NCI-H1694 (cell line): Measurements from ENCODE around the gene MBD3L1.

Source experiments
- DNase-seq: peaks from one replicate; lab custom pipeline; 2025; lab: John Stamatoyannopoulos, UW

The MBD3L1 gene

GRCh38 chr19:8832132-8833021 is at the start of gene MBD3L1, which contains the start of gene ZNF558:
MBD3L1 (plus strand) TSS chr19:8832377; CDS start chr19:8842679, 10,302 bp downstream.
ZNF558 (minus strand) TSS chr19:8832304; CDS start chr19:8822659, 9,645 bp downstream.
- peak; percentile 89 for DNase-seq

GRCh38 chr19:8794823-8795222 is 37.4 kb upstream of the MBD3L1 start:
- DNase-seq = no peak

GRCh38 chr19:8806661-8807060 is 25.5 kb upstream of the MBD3L1 start:
- no peak for DNase-seq

- no peak for DNase-seq
Observed at GRCh38 chr19:8811315-8812172, 20.6 kb upstream of the MBD3L1 start.

GRCh38 chr19:8814176-8814575 is 18.0 kb upstream of the MBD3L1 start:
- DNase-seq = no peak

- DNase-seq = no peak
Observed at GRCh38 chr19:8815780-8816179, 16.4 kb upstream of the MBD3L1 start.

- no peak for DNase-seq
Observed at GRCh38 chr19:8820234-8820633, 11.9 kb upstream of the MBD3L1 start.

GRCh38 chr19:8821748-8822241 is 10.4 kb upstream of the MBD3L1 start:
- no peak for DNase-seq

GRCh38 chr19:8826371-8826770 is 5.8 kb upstream of the MBD3L1 start:
- DNase-seq = no peak

- no peak for DNase-seq
Observed at GRCh38 chr19:8827277-8827676, 4.9 kb upstream of the MBD3L1 start.

GRCh38 chr19:8831373-8831772 is 804 bp upstream of the MBD3L1 start:
- no peak for DNase-seq

GRCh38 chr19:8831832-8832131 is 395 bp upstream of the MBD3L1 start:
- no peak for DNase-seq

- DNase-seq = no peak
Observed at GRCh38 chr19:8835446-8835845, 3.3 kb downstream of the MBD3L1 start.

- DNase-seq = no peak
Observed at GRCh38 chr19:8835877-8836276, 3.7 kb downstream of the MBD3L1 start.

GRCh38 chr19:8840708-8841107 is 8.5 kb downstream of the MBD3L1 start:
- DNase-seq = no peak

GRCh38 chr19:8846819-8847218 is 14.6 kb downstream of the MBD3L1 start:
- DNase-seq = no peak

- no peak for DNase-seq
Observed at GRCh38 chr19:8849232-8849631, 17.1 kb downstream of the MBD3L1 start.

GRCh38 chr19:8850488-8850887 is 18.3 kb downstream of the MBD3L1 start:
- DNase-seq = no peak

- no peak for DNase-seq
Observed at GRCh38 chr19:8858260-8858659, 26.1 kb downstream of the MBD3L1 start.

- DNase-seq = no peak
Observed at GRCh38 chr19:8866344-8866743, 34.2 kb downstream of the MBD3L1 start.

- no peak for DNase-seq
Observed at GRCh38 chr19:8877854-8878705, 45.9 kb downstream of the MBD3L1 start.
